Adrenal gland (tissue), 12 donors: ENCODE data around the gene LRRC56. TPM values are rescaled to one million over a fixed set of nuclear protein-coding genes. Genes with fewer than 3 reads are reported as not detected.

Source experiments
- DNase-seq, 7 donors: peaks; one replicate each; pipeline ENCODE4 v3.0.0-alpha.2; 2019 to 2020
- H3K27ac ChIP-seq, 5 donors: fragments of 200-600 bp; sonication (generic) in 4 of 5; 1 replicate in 3 of 5; 2 replicates in 2 of 5; pipeline versions ENCODE4 v1.5.1 to v1.8.0; 2016 to 2020; ENCODE audit warnings: mild to moderate bottlenecking in 1 of 5
- H3K27me3 ChIP-seq: fragments of 200-600 bp; 2 replicates; pipeline ENCODE4 v1.8.0; 2021
- H3K36me3 ChIP-seq, 2 donors: fragments of 200-600 bp; replicated peaks in 1 of 2; 1 replicate in 1 of 2; 2 replicates in 1 of 2; pipeline versions ENCODE4 v1.5.1 to v1.8.0; 2018 to 2022
- H3K4me1 ChIP-seq, 2 donors: fragments of 200-600 bp; replicated peaks in 1 of 2; 1 replicate in 1 of 2; 2 replicates in 1 of 2; pipeline versions ENCODE4 v1.5.1 to v1.8.0; 2018 to 2021
- H3K4me3 ChIP-seq, 4 donors: fragments of 200-600 bp; sonication (generic) in 3 of 4; one replicate each; pipeline ENCODE4 v1.5.1; 2016 to 2018
- H3K9me3 ChIP-seq, 3 donors: fragments of 200-600 bp; sonication (generic) in 1 of 3; replicated peaks in 1 of 3; 1 replicate in 2 of 3; 2 replicates in 1 of 3; pipeline versions ENCODE4 v1.5.1 to v1.8.0; 2016 to 2021
- CTCF ChIP-seq, 6 experiments: fragments of 450-650 bp in 4 of 6; fragments of 200-600 bp in 2 of 6; sonication (generic) in 1 of 6; IDR thresholded peaks; 1 replicate in 5 of 6; 2 replicates in 1 of 6; pipeline versions ENCODE4 v1.5.1 to v1.8.0; 2016 to 2021; ENCODE audit warnings: antibody characterized with exemption in 6 of 6, mild to moderate bottlenecking in 2 of 6, moderate library complexity in 1 of 6
- POLR2A ChIP-seq, 2 donors: fragments of 450-650 bp; IDR thresholded peaks; one replicate each; pipeline ENCODE4 v1.6.1; 2017; ENCODE audit warnings: antibody characterized with exemption in 2 of 2, mild to moderate bottlenecking in 2 of 2, moderate library complexity in 1 of 2
- WGBS, 4 donors: extraction: QIAGEN DNeasy Blood & Tissue Kit in 2 of 4; methylation state at CpG; one replicate each; pipeline versions ENCODE4 v1.1.5 to v1.1.7; 2013 to 2017; 5-methylcytosine and 5-hydroxymethylcytosine counted together
- intact Hi-C, 2 donors: fragments of 100-400 bp; cut with DNase I; formaldehyde crosslinking; loops; one replicate each; pipeline versions ENCODE4 v1.14.1 to v1.15.0; 2022 to 2023
- polyA plus RNA-seq, 3 donors: library from polyadenylated mRNA; stranded (reverse); fragments of 200-250 nt in 2 of 3; fragments of 350-450 nt in 1 of 3; fragmentation: Illumina TruSeq in 1 of 3; extraction: RNeasy Lipid Tissue Mini Kit (QIAGEN cat#74804) in 1 of 3; gene quantifications; one replicate each; pipeline ENCODE4 v1.2.3, GENCODE V29; 2013 to 2014
- total RNA-seq, 9 donors: library from RNA; depleted of rRNA in 4 of 9; stranded (reverse); fragments of >200 nt in 4 of 9; fragments of 120-200 nt in 1 of 9; fragmentation: NEBNext Ultra II Directional in 1 of 9; extraction: Animal tissue kit (Norgen Biotek cat#: 25700) in 1 of 9; gene quantifications; one replicate each; pipeline versions ENCODE4 v1.1.0 to v1.2.4, GENCODE V29; 2013 to 2023
- donor health status: healthy with polysubstance abuse.
- donor health status: Bipolar disorder and iron deficiency.
- donor health status: DM: yes; HTN: yes; CAD: no.
- donor health status: DM: no; HTN: no; CAD: no.
- donor health status: DM: no; HTN: no; CAD: no.
- donor health status: DM: yes; HTN: yes; CAD: no.

The LRRC56 gene
- total and polyA plus RNA-seq, 12 donors, result 0.32 to 4.3 (median 0.96) TPM; not detected in 2

- Histone ChIP-seq H3K9me3 (no peaks in the 10 kb centered on the region), H3K27ac (no peak overlapping the region), H3K4me3 (no peak overlapping the region), H3K4me1 (no peaks in the 10 kb centered on the region), H3K27me3 (no peaks in the 10 kb centered on the region), H3K36me3 (peaks cover 0 to 17% of the 10 kb centered on the region in 2 donors)
- 90 to 92% (median 91%) methylated on average over 7 to 19 of the region's 19 CpGs for WGBS, 4 donors
- intact Hi-C loops, result no loop called here
- no peak for DNase-seq
- TF ChIP-seq POLR2A (IDR thresholded peaks at IDR 0.05) (no peak), CTCF (IDR thresholded peaks at IDR 0.05) (no peak)
Measured at GRCh38 chr11:488579-488978, 48.7 kb upstream of the LRRC56 start.

GRCh38 chr11:488992-489391 lies 48.3 kb upstream of the LRRC56 start:
- 87 to 96% (median 92%) methylated on average over 9 to 19 of the region's 19 CpGs for WGBS, 4 donors
- TF ChIP-seq POLR2A (IDR thresholded peaks at IDR 0.05), result no peak
- TF ChIP-seq CTCF (IDR thresholded peaks at IDR 0.05), result no peak
- H3K9me3 ChIP-seq, result no peaks in the 10 kb centered on the region
- H3K36me3 ChIP-seq, result peaks cover 0 to 20% of the 10 kb centered on the region in 2 donors
- intact Hi-C loops, result no loop called here
- no peak overlapping the region for H3K4me3 ChIP-seq
- H3K27ac ChIP-seq, result no peak overlapping the region
- H3K4me1 ChIP-seq, result no peaks in the 10 kb centered on the region
- DNase-seq, result no peak
- no peaks in the 10 kb centered on the region for H3K27me3 ChIP-seq

- intact Hi-C loops, result no loop called here
- 91 to 95% (median 94%) methylated on average over 15 to 37 of the region's 37 CpGs for WGBS, 4 donors
- Histone ChIP-seq H3K27ac (no peak overlapping the region), H3K4me3 (no peak overlapping the region), H3K4me1 (no peaks in the 10 kb centered on the region), H3K36me3 (peaks cover 0 to 26% of the 10 kb centered on the region in 2 donors), H3K27me3 (no peaks in the 10 kb centered on the region), H3K9me3 (no peaks in the 10 kb centered on the region)
- TF ChIP-seq POLR2A (IDR thresholded peaks at IDR 0.05), result no peak
- no peak for TF ChIP-seq CTCF (IDR thresholded peaks at IDR 0.05)
- DNase-seq, result no peak
Measured at GRCh38 chr11:489610-490185, 47.6 kb upstream of the LRRC56 start.

- 92 to 100% (median 95%) methylated on average over 4 to 38 of the region's 38 CpGs for WGBS, 4 donors
- no peak overlapping the region for H3K4me3 ChIP-seq
- intact Hi-C loops, result no loop called here
- H3K4me1 ChIP-seq, result no peaks in the 10 kb centered on the region
- H3K27me3 ChIP-seq, result no peaks in the 10 kb centered on the region
- peaks cover 0 to 33% of the 10 kb centered on the region in 2 donors for H3K36me3 ChIP-seq
- H3K27ac ChIP-seq, result no peak overlapping the region
- no peaks in the 10 kb centered on the region for H3K9me3 ChIP-seq
- TF ChIP-seq CTCF (IDR thresholded peaks at IDR 0.05) (no peak), POLR2A (IDR thresholded peaks at IDR 0.05) (no peak)
- DNase-seq, result no peak
Measured at GRCh38 chr11:490186-490929, 47.0 kb upstream of the LRRC56 start.
